SK-N-SH (cell line): ENCODE data around the gene SERF2. TPM values are rescaled to one million over a fixed set of nuclear protein-coding genes. Genes with fewer than 3 reads are reported as not detected.

Experiments used
- CTCF ChIA-PET: fragments of 300-600, 350-600 bp; formaldehyde crosslinking; extraction: SDS; loops from one replicate; lab custom pipeline; 2021; lab: Yijun Ruan, JAX
- POLR2A ChIA-PET: fragments of 350-600 bp; sonication (Branson Sonifier 250); formaldehyde crosslinking; extraction: SDS; loops from one replicate; lab custom pipeline; 2020; ENCODE audit warnings: antibody characterized with exemption, inconsistent platforms; lab: Yijun Ruan, JAX
- DNase-seq: peaks from one replicate; pipeline ENCODE4 v3.0.0; 2012
- H2AFZ ChIP-seq: fragments of 200-600 bp; sonication (generic); 2 replicates; pipeline ENCODE4 v1.8.1; 2016; ENCODE audit warnings: antibody characterized with exemption, mild to moderate bottlenecking, low read depth
- H3F3A ChIP-seq: fragments of 200-600 bp; sonication (generic); replicated peaks from 2 replicates; pipeline ENCODE3; 2016; ENCODE audit warnings: antibody characterized with exemption, mild to moderate bottlenecking; ENCODE audit not compliant: insufficient read depth
- H3K27ac ChIP-seq, 2 experiments: fragments of 200-500 bp in 1 of 2; fragments of 200-600 bp in 1 of 2; sonication (Bioruptor generic) in 1 of 2; sonication (generic), shearing (Covaris generic) in 1 of 2; 2 replicates each; pipeline versions ENCODE4 v1.5.1 to v1.6.1; 2014 to 2016; ENCODE audit warnings: low read depth in 2 of 2, inconsistent platforms in 1 of 2, low read length in 1 of 2, mild to moderate bottlenecking in 1 of 2, mixed read lengths in 1 of 2
- H3K27me3 ChIP-seq: fragments of 200-600 bp; sonication (generic), shearing (Covaris generic); 2 replicates; pipeline ENCODE4 v1.6.1; 2016; ENCODE audit warnings: mixed run types; ENCODE audit not compliant: insufficient read depth
- H3K36me3 ChIP-seq, 2 experiments: fragments of 200-500 bp in 1 of 2; fragments of 200-600 bp in 1 of 2; sonication (Bioruptor generic) in 1 of 2; sonication (generic) in 1 of 2; replicated peaks in 1 of 2; 2 replicates each; pipeline versions ENCODE3 to v1.5.1; 2014 to 2016; ENCODE audit warnings: low read length in 1 of 2, mild to moderate bottlenecking in 1 of 2; ENCODE audit not compliant: insufficient read depth in 2 of 2, control insufficient read depth in 1 of 2
- H3K4me1 ChIP-seq, 2 experiments: fragments of 200-500 bp in 1 of 2; fragments of 200-600 bp in 1 of 2; sonication (Bioruptor generic) in 1 of 2; sonication (generic), shearing (Covaris generic) in 1 of 2; 2 replicates each; pipeline versions ENCODE4 v1.5.1 to v1.6.1; 2014 to 2016; ENCODE audit warnings: low read depth in 1 of 2, low read length in 1 of 2, mixed run types in 1 of 2; ENCODE audit not compliant: insufficient read depth in 2 of 2, control insufficient read depth in 1 of 2
- H3K4me2 ChIP-seq: fragments of 200-600 bp; sonication (generic), shearing (Covaris generic); 2 replicates; pipeline ENCODE4 v1.6.1; 2017; ENCODE audit warnings: mixed run types
- H3K4me3 ChIP-seq, 2 experiments: fragments of 200-500 bp in 1 of 2; fragments of 200-600 bp in 1 of 2; sonication (Bioruptor generic) in 1 of 2; sonication (generic), shearing (Covaris generic) in 1 of 2; 2 replicates each; pipeline versions ENCODE4 v1.5.1 to v1.8.1; 2014 to 2016; ENCODE audit warnings: low read depth in 2 of 2, inconsistent platforms in 1 of 2, low read length in 1 of 2, mild to moderate bottlenecking in 1 of 2, mixed read lengths in 1 of 2, moderate library complexity in 1 of 2
- H3K79me2 ChIP-seq: fragments of 200-600 bp; sonication (generic); 2 replicates; pipeline ENCODE4 v1.8.1; 2017; ENCODE audit warnings: mild to moderate bottlenecking; ENCODE audit not compliant: insufficient read depth
- H3K9ac ChIP-seq: fragments of 200-600 bp; sonication (generic); 2 replicates; pipeline ENCODE4 v1.6.1; 2017; ENCODE audit warnings: mixed run types
- H3K9me2 ChIP-seq: fragments of 200-600 bp; sonication (generic); 2 replicates; pipeline ENCODE4 v1.6.1; 2017; ENCODE audit warnings: mixed run types
- H3K9me3 ChIP-seq: fragments of 200-600 bp; sonication (generic); 2 replicates; pipeline ENCODE4 v1.6.1; 2017; ENCODE audit warnings: mixed run types, mild to moderate bottlenecking, moderate library complexity
- H4K20me1 ChIP-seq: fragments of 200-600 bp; sonication (generic); 2 replicates; pipeline ENCODE4 v1.6.1; 2017; ENCODE audit warnings: mild to moderate bottlenecking, mixed run types; ENCODE audit not compliant: insufficient read depth
- ELF1 ChIP-seq: IDR thresholded peaks from 2 replicates; pipeline ENCODE4 v1.4.0; 2012
- EP300 ChIP-seq, 2 experiments: IDR thresholded peaks; 2 replicates each; pipeline versions ENCODE4 v1.4.0 to v1.6.1; 2012; ENCODE audit warnings: borderline replicate concordance in 1 of 2, low read depth in 1 of 2, low read length in 1 of 2
- FOXJ3 ChIP-seq: sonication (generic); formaldehyde crosslinking; IDR thresholded peaks from 2 replicates; pipeline ENCODE4 v1.5.1; 2020; ENCODE audit warnings: mild to moderate bottlenecking, missing genetic modification reagents
- MEF2A ChIP-seq: IDR thresholded peaks from 2 replicates; pipeline ENCODE4 v1.4.0; 2012; ENCODE audit warnings: low read depth, borderline replicate concordance
- NRF1 ChIP-seq: IDR thresholded peaks from 2 replicates; pipeline ENCODE4 v1.6.1; 2012; ENCODE audit warnings: low read depth, mild to moderate bottlenecking, low read length
- POLR2AphosphoS5 ChIP-seq: IDR thresholded peaks from 2 replicates; pipeline ENCODE4 v1.6.1; 2012; ENCODE audit warnings: low read depth, low read length
- RAD21 ChIP-seq: IDR thresholded peaks from 2 replicates; pipeline ENCODE4 v1.6.1; 2012; ENCODE audit warnings: mild to moderate bottlenecking, low read length
- SIN3A ChIP-seq: IDR thresholded peaks from 2 replicates; pipeline ENCODE4 v1.6.1; 2012; ENCODE audit warnings: low read depth, mild to moderate bottlenecking, low read length, moderate library complexity, borderline replicate concordance
- SMC3 ChIP-seq: IDR thresholded peaks from 2 replicates; pipeline ENCODE4 v1.6.1; 2012; ENCODE audit warnings: low read depth, low read length, improper control_type of control experiment
- WGBS: methylation state at CpG from one replicate; pipeline ENCODE4 v1.1.6; 2017; ENCODE audit warnings: low lambda C conversion rate; 5-methylcytosine and 5-hydroxymethylcytosine counted together
- polyA plus RNA-seq, 3 experiments: library from polyadenylated mRNA; depleted of rRNA; stranded (reverse); fragments of >200 nt; gene quantifications; 2 replicates each; pipeline ENCODE4 v1.2.3, GENCODE V29; 2012
- TF ChIP-seq, protein P1 (sequence below): IDR thresholded peaks from 2 replicates; pipeline ENCODE4 v1.4.0; 2012; ENCODE audit warnings: low read depth
- TF ChIP-seq, protein P2 (sequence below): IDR thresholded peaks from 2 replicates; pipeline ENCODE4; 2012
- TF ChIP-seq, protein P3 (sequence below): IDR thresholded peaks from 2 replicates; pipeline ENCODE4 v1.6.1; 2012; ENCODE audit warnings: mild to moderate bottlenecking, low read depth, low read length, moderate library complexity
- TF ChIP-seq, protein P4 (sequence below): IDR thresholded peaks from 2 replicates; pipeline ENCODE4 v1.4.0; 2012; ENCODE audit warnings: low read depth, borderline replicate concordance
- TF ChIP-seq, protein P5 (sequence below): fragments of 150-350 bp; IDR thresholded peaks from 2 replicates; pipeline ENCODE4 v1.6.1; 2017; ENCODE audit warnings: antibody characterized with exemption, low read length, low read depth, borderline replicate concordance

The SERF2 gene
- polyA plus RNA-seq, 1 of the 3 experiments (the other 2 are of a cell fraction), result 1,369 TPM

DNA sequence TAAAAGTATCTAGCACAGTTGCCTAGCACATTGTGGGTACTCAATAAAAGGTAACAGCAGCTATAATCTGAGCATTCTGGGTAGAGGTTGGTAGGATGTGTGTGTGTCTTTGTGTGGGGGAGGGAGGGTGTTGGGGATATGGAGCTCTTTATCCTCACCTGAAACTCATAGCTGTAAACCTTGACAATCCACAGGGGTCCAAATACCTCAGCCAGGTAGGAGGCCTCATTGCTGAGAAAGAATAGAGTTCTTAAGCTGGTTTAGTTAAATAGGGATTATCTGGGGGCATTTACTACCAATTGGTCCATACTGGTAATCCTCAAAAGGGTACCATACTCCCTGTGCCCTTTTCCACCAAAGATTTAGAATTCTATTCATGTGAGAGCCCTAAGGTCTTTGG lies 3.9 kb downstream of the SERF2 start:
- H3K79me2 ChIP-seq, result peaks cover 45% of the 10 kb centered on the region
- H3K27me3 ChIP-seq, result no peaks in the 10 kb centered on the region
- H3K4me2 ChIP-seq, result no peak overlapping the region
- H3K36me3 ChIP-seq, result peaks cover 43 to 46% of the 10 kb centered on the region in 2 experiments
- no peak overlapping the region for H3K4me3 ChIP-seq
- CTCF ChIA-PET, result no interaction called here
- DNase-seq, result no peak
- peaks cover 20 to 27% of the 10 kb centered on the region in 2 experiments; a peak in 3 of 4 replicates for H3K4me1 ChIP-seq
- H3F3A ChIP-seq, result peaks cover 46% of the 10 kb centered on the region
- H3K27ac ChIP-seq, result 0 out of 4 replicates have a peak overlapping the region, but pooled peaks of 1 of the 2 experiments have one; percentile 4
- peaks cover 28% of the 10 kb centered on the region for H4K20me1 ChIP-seq
- TF ChIP-seq EP300 (IDR thresholded peaks at IDR 0.05; ENCODE audit: borderline replicate concordance in 1 of 2, low read depth in 1 of 2, low read length in 1 of 2), result no peak
- no peak for TF ChIP-seq POLR2AphosphoS5
- TF ChIP-seq, protein P1, sequence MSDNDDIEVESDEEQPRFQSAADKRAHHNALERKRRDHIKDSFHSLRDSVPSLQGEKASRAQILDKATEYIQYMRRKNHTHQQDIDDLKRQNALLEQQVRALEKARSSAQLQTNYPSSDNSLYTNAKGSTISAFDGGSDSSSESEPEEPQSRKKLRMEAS, result no peak
- no peak for TF ChIP-seq SIN3A
- TF ChIP-seq, protein P2, sequence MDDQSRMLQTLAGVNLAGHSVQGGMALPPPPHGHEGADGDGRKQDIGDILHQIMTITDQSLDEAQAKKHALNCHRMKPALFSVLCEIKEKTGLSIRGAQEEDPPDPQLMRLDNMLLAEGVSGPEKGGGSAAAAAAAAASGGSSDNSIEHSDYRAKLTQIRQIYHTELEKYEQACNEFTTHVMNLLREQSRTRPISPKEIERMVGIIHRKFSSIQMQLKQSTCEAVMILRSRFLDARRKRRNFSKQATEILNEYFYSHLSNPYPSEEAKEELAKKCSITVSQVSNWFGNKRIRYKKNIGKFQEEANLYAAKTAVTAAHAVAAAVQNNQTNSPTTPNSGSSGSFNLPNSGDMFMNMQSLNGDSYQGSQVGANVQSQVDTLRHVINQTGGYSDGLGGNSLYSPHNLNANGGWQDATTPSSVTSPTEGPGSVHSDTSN, result no peak
- TF ChIP-seq, protein P3, sequence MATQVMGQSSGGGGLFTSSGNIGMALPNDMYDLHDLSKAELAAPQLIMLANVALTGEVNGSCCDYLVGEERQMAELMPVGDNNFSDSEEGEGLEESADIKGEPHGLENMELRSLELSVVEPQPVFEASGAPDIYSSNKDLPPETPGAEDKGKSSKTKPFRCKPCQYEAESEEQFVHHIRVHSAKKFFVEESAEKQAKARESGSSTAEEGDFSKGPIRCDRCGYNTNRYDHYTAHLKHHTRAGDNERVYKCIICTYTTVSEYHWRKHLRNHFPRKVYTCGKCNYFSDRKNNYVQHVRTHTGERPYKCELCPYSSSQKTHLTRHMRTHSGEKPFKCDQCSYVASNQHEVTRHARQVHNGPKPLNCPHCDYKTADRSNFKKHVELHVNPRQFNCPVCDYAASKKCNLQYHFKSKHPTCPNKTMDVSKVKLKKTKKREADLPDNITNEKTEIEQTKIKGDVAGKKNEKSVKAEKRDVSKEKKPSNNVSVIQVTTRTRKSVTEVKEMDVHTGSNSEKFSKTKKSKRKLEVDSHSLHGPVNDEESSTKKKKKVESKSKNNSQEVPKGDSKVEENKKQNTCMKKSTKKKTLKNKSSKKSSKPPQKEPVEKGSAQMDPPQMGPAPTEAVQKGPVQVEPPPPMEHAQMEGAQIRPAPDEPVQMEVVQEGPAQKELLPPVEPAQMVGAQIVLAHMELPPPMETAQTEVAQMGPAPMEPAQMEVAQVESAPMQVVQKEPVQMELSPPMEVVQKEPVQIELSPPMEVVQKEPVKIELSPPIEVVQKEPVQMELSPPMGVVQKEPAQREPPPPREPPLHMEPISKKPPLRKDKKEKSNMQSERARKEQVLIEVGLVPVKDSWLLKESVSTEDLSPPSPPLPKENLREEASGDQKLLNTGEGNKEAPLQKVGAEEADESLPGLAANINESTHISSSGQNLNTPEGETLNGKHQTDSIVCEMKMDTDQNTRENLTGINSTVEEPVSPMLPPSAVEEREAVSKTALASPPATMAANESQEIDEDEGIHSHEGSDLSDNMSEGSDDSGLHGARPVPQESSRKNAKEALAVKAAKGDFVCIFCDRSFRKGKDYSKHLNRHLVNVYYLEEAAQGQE, result no peak
- TF ChIP-seq ELF1, result no peak
- H3K9ac ChIP-seq, result no peak overlapping the region
- H3K9me2 ChIP-seq, result no peaks in the 10 kb centered on the region
- no peaks in the 10 kb centered on the region for H3K9me3 ChIP-seq
- POLR2A ChIA-PET, result no interaction called here
- no peak overlapping the region for H2AFZ ChIP-seq

DNA sequence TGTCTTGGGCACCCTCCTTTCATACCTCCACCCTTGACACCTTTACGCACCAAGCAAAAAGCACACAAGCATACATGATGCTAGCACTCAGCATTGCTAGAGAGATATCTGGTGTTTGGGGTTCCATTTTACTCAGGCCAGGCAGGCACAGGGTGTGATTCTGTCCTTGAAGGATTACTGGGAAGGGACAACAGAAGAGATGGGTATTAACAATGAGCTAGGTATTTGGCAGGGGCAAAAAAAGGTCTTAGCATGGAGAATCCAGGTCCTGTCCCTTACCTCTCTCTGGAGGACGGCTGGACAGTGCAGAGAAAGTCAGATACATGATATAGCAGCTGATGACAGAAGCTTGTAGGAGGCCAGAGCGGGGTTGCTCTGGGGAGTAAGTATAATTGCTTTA lies 4.4 kb downstream of the SERF2 start:
- Histone ChIP-seq H2AFZ (no peak overlapping the region), H3K36me3 (peaks cover 43 to 47% of the 10 kb centered on the region in 2 experiments), H3K9ac (no peak overlapping the region), H3K27me3 (no peaks in the 10 kb centered on the region), H3K79me2 (peaks cover 51% of the 10 kb centered on the region), H3K27ac (peak overlapping the region in 1 of 2 experiments; percentile 31; a peak in 2 of 4 replicates), H3K4me1 (peaks cover 20 to 29% of the 10 kb centered on the region in 2 experiments), H3K9me3 (no peaks in the 10 kb centered on the region), H4K20me1 (peaks cover 28% of the 10 kb centered on the region), H3K4me2 (no peak overlapping the region), H3K4me3 (no peak overlapping the region), H3K9me2 (no peaks in the 10 kb centered on the region), H3F3A (peaks cover 46% of the 10 kb centered on the region)
- TF ChIP-seq POLR2AphosphoS5 (no peak), FOXJ3 (no peak), NRF1 (no peak), SMC3 (no peak), RAD21 (no peak), MEF2A (no peak)
- TF ChIP-seq, protein P4, sequence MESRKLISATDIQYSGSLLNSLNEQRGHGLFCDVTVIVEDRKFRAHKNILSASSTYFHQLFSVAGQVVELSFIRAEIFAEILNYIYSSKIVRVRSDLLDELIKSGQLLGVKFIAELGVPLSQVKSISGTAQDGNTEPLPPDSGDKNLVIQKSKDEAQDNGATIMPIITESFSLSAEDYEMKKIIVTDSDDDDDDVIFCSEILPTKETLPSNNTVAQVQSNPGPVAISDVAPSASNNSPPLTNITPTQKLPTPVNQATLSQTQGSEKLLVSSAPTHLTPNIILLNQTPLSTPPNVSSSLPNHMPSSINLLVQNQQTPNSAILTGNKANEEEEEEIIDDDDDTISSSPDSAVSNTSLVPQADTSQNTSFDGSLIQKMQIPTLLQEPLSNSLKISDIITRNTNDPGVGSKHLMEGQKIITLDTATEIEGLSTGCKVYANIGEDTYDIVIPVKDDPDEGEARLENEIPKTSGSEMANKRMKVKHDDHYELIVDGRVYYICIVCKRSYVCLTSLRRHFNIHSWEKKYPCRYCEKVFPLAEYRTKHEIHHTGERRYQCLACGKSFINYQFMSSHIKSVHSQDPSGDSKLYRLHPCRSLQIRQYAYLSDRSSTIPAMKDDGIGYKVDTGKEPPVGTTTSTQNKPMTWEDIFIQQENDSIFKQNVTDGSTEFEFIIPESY, result no peak
- TF ChIP-seq, protein P5, sequence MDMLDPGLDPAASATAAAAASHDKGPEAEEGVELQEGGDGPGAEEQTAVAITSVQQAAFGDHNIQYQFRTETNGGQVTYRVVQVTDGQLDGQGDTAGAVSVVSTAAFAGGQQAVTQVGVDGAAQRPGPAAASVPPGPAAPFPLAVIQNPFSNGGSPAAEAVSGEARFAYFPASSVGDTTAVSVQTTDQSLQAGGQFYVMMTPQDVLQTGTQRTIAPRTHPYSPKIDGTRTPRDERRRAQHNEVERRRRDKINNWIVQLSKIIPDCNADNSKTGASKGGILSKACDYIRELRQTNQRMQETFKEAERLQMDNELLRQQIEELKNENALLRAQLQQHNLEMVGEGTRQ, result no peak
- TF ChIP-seq, protein P3, result no peak
- ChIA-PET CTCF (interaction anchor here (0.6 kb wide), 1 partner anchor 8 kb away, joined by 3 read pairs; no protein-coding TSS in a partner anchor), POLR2A (interaction anchor here (0.6 to 1.2 kb wide), 2 partner anchors 28 to 782 kb away, joined by 3 to 4 read pairs; partner anchors contain the start of gene MFAP1)
- no peak for DNase-seq
- 97% methylated on average over 3 of the region's 3 CpGs for WGBS
